Adipose tissue (tissue), 3 donors: ENCODE data around the gene ZBTB7C. TPM values are rescaled to one million over a fixed set of nuclear protein-coding genes. Genes with fewer than 3 reads are reported as not detected.

Experiments
- H3K27ac ChIP-seq: one replicate; pipeline ENCODE4 v1.5.1; 2013; ENCODE audit warnings: low read depth, low read length
- WGBS, 3 donors: extraction: QIAGEN DNeasy Blood & Tissue Kit; methylation state at CpG; one replicate each; pipeline ENCODE4 v1.1.7; 2013; 5-methylcytosine and 5-hydroxymethylcytosine counted together
- polyA plus RNA-seq, 3 donors: library from polyadenylated mRNA; stranded (reverse); fragments of 200-250 nt; gene quantifications; one replicate each; pipeline ENCODE4 v1.2.3, GENCODE V29; 2013
- donor health status: healthy with polysubstance abuse.
- donor health status: Bipolar disorder and iron deficiency.
- donor health status: healthy.

The ZBTB7C gene
- polyA plus RNA-seq, 3 donors: 0.53 to 5.6 (median 4.8) TPM

DNA sequence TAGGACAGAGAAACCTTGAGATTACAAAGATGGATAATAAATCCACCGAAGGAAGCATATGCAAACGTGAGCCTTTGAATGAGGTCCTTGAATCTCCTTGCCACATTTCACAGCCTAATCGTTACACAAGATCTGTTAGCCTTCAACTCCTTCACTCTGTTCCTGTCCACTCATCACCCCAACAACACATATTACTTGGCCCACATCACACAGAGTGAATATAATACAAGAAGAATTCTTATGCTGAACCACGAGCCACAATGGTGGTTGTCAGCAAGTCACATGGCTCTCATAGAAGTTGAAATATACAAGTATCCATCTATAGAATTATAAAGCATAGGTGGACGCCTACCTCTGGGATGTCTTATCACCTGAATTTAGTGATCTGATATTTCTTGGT is 12.6 kb downstream of the ZBTB7C start:
- H3K27ac ChIP-seq: no peak overlapping the region
- WGBS, 3 donors: 67 to 81% (median 80%) methylated on average over 5 of the region's 5 CpGs

DNA sequence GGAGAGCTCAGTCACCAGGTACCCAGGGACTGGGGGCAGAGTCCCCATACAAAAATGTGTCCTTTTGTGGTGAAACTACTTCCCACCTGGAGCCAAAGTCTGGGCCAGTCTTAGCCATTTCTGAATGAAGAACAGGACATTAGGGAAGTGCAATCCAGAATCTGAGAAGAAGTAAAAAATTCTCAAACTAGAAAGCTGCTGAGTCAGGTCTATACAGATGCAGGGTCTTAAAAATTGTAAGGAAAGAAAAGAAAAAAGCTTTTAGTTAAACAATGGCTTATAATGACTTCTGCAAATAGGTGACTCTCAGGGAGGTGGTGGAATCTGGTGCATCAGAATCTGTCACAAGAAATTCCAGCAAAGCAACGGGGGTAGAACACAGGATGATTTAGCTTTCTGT is 13.5 kb downstream of the ZBTB7C start:
- no peak overlapping the region for H3K27ac ChIP-seq
- 78 to 90% (median 83%) methylated on average over 1 of the region's 1 CpG for WGBS, 3 donors

DNA sequence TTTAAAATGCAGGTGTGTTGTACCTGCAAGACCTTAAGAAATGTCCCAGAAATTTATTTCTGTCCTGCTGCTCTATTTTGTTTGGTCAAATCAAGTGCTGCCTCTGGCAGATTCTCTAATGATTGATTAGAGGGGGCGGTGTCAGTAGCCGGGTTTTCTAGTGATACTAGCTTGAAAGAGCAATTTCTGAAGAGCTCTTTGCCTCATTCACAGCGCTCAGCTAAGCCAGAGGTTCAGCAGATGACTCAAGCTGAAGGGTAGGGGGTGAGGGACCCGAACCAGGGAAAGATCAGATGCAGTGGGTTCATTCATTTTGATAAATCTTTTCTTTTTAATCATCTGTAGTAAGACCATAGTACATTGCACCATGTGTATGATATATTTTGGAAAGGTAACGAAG is 15.0 kb downstream of the ZBTB7C start:
- WGBS, 3 donors: 78 to 82% (median 81%) methylated on average over 5 of the region's 5 CpGs
- H3K27ac ChIP-seq: no peak overlapping the region

DNA sequence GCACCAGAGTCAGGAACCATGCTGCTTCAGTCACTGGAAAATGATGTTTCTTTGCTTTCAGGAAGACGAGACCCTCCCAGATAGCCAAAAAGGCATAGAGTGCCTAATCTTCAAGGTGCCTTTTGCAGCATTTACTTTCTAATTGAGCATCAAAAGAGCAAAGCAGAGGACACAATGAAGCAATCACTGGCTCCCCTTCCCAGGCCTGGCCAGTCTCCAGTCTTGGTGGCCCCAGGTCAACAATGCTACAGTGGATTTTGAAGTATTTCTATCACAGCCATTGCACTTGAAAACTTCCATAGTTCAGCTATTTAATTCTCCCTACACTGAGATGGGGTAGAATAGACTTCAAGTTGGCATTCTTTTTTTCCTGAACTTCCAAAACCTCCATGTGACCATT is 15.4 kb downstream of the ZBTB7C start:
- WGBS, 3 donors: 83 to 100% (median 87%) methylated on average over 1 of the region's 1 CpG

DNA sequence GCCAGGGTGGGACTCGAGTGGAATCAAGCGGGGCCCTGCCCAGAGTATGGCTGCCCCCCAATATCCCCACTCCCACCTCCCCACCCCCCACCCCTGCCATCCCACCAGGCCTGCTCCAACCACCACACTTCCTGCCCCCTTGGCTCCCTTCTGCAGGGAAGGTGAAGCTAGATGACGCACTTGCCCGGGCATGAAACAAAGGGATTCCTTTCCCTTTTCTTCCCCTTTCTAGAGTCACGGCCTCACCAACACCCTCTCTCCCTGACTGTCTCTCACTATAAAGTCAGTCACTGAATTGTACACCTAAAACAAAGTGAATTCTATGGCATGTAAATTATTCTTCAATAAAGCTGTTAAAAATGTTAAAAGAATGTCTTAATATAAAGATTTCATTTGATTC is 16.0 kb downstream of the ZBTB7C start:
- WGBS, 3 donors: 76 to 86% (median 81%) methylated on average over 5 of the region's 5 CpGs
- H3K27ac ChIP-seq: no peak overlapping the region

More for the DNA sequence above, 15.4 kb downstream of the ZBTB7C start:
- H3K27ac ChIP-seq: no peak overlapping the region

DNA sequence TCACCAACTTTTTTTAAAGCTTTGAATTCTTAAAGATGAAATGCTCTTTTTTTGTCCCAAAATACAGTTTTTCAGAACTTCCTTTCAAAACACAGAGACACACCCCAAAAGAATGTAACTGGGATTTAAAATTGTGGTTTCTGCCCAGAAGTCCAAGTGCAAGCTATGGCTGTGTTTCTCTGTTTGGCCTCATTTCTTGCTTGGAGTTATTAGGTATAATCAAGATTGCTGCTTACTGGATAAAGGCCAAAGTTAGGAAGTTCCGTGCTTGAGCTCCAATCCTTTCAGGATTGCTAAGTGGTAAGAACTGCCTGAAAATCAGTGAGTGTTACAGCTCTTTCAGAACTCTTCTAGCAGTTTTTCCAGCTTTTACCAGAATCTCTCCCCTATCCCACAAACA is 16.9 kb downstream of the ZBTB7C start:
- WGBS, 3 donors: 41 to 67% (median 56%) methylated on average over 1 of the region's 1 CpG
- H3K27ac ChIP-seq: no peak overlapping the region

DNA sequence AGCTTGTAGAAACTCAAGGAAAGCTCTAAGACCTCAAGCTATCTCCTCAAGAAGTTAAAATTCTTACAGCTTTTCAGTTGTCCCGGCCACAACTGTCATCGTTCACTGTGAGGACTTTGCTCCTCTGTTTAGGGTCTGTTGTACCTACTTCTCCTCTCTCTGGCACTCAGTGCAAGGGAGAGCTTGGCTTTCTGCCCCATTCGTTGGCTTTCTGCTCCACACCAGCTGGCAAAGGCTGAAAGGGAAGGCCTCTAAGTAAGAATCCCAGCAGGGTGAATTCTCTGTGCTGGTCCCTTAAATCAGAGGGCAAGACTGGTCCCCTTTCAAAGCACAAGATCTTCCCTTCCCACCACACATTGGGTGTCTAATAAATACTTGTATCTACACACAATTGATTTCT is 17.3 kb downstream of the ZBTB7C start:
- no peak overlapping the region for H3K27ac ChIP-seq
- 51 to 67% (median 62%) methylated on average over 3 of the region's 3 CpGs for WGBS, 3 donors

DNA sequence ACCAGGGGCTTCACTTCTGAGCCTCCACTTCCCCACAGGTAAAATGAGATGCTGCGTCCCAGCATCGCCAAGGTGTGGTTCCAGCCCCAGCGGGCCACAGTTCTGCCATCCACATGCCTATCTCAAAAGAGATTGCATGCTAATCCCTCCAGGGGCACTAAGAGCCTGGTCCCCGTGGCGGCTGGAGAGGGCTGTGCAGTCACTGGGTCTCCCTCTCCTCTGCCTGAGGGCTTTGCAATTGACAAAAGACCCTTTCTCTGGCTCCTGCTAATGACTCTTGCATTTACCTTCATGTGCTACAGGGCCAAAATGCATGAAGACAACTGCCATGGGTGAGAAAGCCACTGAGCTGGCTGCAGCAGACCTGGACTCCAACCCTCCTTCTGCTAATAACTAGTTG is 18.5 kb downstream of the ZBTB7C start:
- no peak overlapping the region for H3K27ac ChIP-seq
- WGBS, 3 donors: 82 to 91% (median 87%) methylated on average over 5 of the region's 5 CpGs

DNA sequence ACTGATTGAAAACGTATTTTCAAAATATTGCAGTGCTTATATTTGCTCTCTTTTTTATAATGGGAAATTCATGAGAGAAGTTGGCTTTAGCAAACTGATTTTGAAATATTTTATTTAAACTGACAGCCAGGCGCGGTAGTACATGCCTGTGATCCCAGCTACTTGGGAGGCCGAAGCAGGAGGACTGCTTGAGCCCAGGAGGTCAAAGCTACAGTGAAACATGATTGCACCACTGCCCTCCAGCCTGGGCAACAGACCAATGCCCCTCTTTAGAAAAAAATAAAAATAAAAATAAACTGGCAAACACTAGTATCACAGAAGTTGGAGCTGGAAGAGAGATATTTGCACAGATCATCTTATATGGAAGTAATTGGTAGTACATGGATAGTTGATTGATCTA is 20.7 kb downstream of the ZBTB7C start:
- 82 to 91% (median 89%) methylated on average over 4 of the region's 4 CpGs for WGBS, 3 donors
- no peak overlapping the region for H3K27ac ChIP-seq

DNA sequence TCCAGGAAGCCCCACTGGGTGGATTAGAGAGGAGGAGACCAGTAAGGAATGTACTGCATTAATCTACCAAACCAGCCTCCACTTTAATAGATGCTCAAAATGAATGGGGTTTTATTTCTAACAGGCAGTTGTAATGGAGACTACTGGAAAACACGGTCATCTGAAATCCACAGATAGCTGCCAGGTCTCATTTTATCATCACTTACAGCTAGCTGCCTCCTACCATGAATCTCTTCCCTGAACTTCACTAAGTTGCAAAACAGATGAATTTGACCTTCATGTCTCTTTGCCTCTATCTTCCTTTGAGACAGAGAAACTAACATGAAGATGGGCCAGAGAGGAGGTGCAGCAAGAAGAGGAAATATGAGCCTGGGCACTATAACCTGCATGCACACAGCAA is 21.9 kb downstream of the ZBTB7C start:
- H3K27ac ChIP-seq: no peak overlapping the region
- 50 to 78% (median 50%) methylated on average over 1 of the region's 1 CpG for WGBS, 3 donors

DNA sequence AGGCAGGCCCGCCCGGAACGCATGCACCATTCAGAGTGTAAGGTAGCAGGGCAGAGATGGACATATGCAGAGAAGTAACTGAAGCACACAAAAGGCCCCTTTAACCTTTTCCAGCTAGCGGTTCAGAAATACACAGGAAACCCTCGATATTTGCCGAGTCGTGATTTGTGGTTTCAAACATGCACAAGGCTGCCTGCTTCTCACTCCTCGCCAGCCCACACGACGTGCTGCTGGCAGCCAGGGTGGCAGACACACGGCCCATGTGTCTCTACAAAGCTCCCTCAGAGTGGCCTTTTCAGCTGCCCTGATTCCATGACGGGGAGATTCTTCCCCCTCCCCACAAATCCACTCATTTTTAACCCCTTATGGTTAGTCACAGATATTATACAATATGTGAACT is 23.6 kb downstream of the ZBTB7C start:
- WGBS, 3 donors: 59 to 81% (median 71%) methylated on average over 12 of the region's 12 CpGs

DNA sequence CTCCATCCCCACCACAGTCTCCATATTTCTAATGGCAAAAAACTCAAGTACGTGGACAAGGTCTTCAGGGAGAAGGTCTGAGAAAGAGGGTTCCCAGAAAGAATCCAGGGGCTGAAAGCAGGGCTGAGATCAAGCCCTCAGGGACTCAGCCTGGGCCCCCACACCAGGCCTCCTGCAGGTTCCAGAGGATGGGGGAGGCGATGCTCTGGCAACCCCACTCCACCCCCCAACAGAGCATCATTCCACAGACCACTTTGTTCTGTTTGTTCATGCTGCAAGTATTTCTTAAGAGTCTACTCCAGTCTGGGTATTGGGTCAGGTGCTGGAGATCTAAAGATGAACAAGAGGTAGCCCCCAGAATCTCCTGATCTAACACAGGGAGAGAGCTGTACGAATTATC is 32.2 kb downstream of the ZBTB7C start:
- H3K27ac ChIP-seq: no peak overlapping the region
- 49 to 91% (median 72%) methylated on average over 3 of the region's 3 CpGs for WGBS, 3 donors

More for the DNA sequence above, 23.6 kb downstream of the ZBTB7C start:
- H3K27ac ChIP-seq: no peak overlapping the region

DNA sequence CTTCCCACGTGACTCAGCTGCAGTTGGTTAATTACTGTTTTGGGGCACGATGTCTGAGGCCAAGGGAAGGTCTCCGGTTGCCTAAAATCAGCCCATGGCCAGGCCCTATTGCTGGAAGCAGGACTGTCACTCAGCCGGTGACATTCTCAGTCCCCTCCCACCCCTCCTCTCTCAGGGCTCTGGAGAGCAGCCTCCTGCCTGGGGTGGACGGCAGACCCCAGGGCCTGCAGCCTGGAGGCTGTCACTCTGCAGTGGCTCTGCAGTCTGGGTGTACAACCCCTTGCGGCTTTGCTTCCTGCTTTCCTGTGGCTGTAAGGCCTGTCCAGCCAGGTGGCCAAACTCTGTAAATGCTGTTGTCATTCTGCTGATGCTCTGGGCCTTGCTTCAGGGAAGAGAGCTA is 32.8 kb downstream of the ZBTB7C start:
- WGBS, 3 donors: 59 to 70% (median 60%) methylated on average over 6 of the region's 6 CpGs
- no peak overlapping the region for H3K27ac ChIP-seq

DNA sequence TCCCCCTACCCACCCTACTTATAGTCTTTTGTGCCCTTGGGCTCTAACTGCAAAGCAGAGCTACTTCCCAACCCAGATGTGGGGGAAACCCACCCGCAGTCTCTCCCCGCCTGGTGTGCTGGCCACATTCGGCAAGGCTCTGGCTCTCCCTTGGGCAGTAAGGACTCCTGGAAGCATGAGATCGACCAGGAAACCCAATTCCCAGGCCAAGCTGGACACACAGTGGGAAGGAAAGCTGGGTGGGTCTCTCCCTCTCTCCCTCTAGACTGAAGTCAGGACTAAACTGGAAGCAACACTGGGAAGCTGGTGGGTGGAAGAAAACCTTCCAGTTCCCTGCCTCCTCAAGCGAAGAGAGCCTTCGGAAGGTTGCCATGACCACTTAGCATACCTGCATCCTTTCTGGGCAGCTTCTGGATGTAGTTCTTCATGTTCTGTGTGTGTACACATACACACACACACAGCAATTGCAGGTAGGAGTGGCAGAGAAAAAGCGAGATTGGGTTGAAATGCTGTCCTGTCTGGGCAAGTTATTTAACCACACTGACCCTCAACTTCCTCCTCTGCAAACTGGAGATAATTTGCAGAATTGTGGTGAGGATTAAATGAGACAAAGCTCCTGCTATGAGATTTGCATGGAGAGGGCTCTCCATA is 33.9 kb downstream of the ZBTB7C start:
- WGBS, 3 donors: 60 to 79% (median 64%) methylated on average over 7 of the region's 7 CpGs
- no peak overlapping the region for H3K27ac ChIP-seq

DNA sequence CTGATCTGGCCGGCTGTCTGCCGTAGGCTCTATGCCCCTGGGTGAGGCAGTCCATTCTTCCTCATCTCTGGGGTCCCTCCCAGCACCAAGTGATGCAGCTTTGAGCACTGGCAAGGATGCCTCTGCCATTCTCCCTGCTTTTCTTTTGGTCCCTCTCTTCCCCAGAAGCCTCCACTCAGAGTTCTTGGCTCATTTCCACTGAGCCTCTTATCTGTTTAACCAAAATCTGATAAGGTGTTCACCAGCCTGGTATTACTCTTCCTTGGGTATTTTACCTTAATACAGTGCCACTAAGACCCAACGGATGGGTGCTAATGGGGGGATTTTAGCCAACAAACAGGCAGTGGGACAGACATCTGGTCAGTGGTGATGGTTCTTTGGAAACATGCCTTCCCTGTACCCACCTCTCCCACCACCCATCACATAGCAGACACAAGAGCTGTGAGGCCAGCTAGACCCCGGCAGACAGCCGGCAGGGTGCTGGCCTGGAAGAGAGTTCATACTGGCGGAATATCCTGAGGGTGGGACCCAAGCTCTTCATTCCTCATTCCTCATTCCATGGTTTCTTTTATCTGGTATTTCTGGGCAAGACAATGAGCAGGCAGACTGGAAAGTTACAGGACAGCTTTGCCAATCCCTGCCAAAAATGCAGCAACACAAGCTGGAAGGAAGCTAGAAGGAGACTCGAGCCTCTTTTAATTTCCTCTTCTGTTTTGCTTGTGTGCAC is 34.6 kb downstream of the ZBTB7C start:
- 51 to 78% (median 56%) methylated on average over 7 of the region's 7 CpGs for WGBS, 3 donors
- no peak overlapping the region for H3K27ac ChIP-seq

DNA sequence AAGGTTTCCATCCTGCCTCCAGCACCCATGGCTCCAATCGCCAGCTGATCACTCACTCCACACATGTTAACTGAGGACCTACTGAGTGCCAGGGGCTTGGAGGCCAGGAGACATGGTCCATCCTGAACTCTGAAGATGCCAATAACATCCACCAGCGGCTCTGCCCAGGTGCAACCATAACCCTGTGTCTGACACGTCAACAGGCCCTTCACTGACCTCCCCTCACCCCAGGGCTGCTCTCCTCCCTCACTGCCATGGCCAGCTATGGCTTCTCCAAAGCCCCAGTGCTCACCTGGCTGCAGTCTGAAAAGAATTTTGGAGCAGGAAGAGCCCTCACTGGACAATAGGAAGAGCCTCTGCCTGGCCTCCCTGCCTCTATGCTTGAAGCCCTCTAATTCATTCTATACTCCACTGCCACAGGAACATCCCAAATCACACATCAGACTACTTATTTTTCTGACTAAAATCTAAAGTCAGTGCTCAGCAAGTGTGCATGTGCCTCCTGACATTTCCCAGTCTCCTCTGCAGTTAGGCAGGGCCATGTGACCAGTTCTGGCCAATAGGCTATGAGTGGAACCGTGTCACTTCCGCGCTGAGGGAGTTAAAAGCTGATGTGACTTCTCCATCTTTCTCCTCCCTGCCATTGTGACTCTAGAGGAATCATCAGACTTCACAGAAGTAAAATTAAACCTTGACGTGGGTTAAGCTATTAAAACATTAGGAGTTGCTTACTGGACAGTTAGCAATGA is 37.2 kb downstream of the ZBTB7C start:
- no peak overlapping the region for H3K27ac ChIP-seq
- 88 to 96% (median 92%) methylated on average over 7 of the region's 7 CpGs for WGBS, 3 donors

DNA sequence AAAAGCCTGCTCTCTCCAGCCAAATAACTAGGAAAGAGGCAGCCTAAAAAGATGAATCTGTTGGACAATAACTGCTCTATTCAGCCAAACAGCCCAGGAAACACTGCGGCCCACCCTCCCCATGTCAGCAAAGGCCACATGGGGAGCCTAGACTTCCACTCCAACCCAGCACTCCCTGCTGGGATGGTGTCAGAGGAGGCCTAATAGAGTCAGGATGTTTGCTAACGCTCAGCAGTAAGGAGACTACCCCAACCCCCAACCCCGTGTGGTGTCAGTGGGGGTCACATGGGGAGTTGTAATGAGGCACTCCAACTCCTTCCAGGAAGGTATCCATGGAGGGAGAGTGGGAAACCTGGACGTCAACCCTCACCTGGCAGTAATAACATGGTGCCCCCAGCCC is 41.6 kb downstream of the ZBTB7C start:
- 72 to 86% (median 82%) methylated on average over 4 of the region's 4 CpGs for WGBS, 3 donors
- no peak overlapping the region for H3K27ac ChIP-seq

DNA sequence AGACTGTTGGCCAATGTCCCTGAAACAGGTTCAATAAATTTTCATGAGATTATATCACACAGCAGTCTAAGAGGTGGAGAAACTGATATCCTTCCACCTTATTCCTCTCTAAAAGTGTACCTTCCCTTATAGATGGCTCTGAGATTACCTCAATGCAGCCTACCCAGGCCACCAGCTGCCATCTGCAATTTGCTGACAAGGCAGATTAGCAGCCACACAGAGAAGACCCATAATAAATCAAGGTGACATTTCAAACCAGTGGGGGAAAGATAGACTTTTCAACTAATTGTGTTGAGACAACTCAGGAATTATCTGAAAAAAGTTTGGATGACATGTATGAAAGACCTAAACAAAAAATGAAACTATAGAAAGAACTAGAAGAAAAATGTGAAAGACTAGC is 43.2 kb downstream of the ZBTB7C start:
- H3K27ac ChIP-seq: no peak overlapping the region

DNA sequence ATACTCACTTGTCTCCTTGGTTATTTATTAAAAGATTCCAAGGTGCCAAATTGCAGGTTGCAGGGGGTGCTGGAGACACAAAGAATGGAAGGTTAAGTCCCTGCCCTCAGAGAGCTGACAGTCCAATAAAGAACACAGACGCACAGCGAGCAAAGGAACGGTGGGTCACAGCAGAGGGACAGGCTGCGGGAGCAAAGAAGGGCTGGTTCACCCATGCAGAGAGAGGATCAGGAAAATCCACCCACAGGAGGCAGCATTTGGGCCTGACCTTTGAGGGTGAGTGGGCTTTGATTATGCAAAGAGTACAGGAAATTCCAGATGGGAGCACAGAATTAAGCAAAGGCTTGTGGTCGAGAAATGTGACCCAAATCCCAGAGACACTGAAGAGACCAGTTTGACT is 45.0 kb downstream of the ZBTB7C start:
- no peak overlapping the region for H3K27ac ChIP-seq
- WGBS, 3 donors: 91 to 96% (median 92%) methylated on average over 5 of the region's 5 CpGs

DNA sequence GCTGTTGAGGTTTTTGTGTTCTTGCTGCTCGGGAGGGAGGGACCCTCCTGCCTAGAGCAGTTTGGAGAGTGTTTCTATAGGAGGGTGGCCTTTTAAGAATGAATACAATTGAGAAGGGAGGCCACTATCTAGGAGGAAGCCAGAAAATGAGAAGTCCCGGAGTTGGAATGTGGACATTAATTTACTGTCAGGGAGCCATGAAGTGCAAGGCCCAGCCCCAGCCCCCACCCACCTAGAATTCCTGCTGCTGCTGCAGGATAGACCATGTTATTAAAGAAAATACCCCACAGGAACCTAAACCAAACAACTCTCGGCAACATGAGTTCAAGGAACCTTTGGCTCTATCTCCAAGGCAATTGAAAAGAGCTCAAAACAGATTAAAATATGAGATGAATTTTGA is 46.0 kb downstream of the ZBTB7C start:
- 38 to 67% (median 56%) methylated on average over 3 of the region's 3 CpGs for WGBS, 3 donors
- no peak overlapping the region for H3K27ac ChIP-seq
